ENCODE results near the gene C22orf31. TPM values are rescaled to one million over a fixed set of nuclear protein-coding genes. Genes with fewer than 3 reads are reported as not detected.

Gene C22orf31
- total RNA-seq, 1 experiment from 2014 or later = not detected

DNA sequence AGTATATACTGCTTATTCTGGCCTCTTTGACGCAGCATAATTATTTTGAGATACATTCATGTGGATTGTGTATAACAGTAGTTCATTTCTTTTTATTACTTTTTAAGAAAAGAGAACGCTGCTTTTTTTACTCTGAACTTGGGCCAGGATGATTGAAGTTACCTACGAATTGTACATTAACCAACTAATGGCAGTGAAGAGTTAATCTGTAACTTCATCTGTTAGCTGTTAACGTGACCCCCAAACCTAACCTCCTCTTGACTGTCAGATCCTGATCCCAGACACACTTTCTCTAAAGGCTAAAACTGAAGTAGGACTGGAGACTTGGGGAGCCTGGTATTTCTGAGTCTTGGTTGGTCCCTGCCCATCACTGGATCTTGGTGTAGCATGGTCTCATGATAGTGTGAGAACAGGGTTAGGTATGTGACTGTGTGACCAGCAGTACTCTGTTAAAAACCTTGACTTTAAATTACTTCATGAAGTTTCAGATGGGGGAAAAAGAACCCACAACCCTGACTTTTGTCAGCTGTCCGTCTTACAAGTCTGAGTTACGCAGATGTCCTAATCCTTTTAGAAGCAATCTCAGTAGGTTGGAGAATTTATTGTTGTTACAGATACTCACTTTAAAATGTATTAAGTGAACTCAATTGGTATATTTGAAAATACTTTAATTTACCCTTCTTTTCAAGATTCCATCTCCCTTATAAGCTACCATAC lies 39.4 kb downstream of the C22orf31 start:
- no peak overlapping the region for H2BK120ac ChIP-seq (ENCODE audit: low read depth, low read length, poor library complexity, severe bottlenecking)
- H4K20me1 ChIP-seq (ENCODE audit: control insufficient read depth, insufficient read depth, insufficient read length) = no peaks in the 10 kb centered on the region
- H3K4me1 ChIP-seq (ENCODE audit: insufficient read depth, low read length) = peaks cover 6% of the 10 kb centered on the region; the same call in 1 of the 2 replicates
- H3K4ac ChIP-seq (ENCODE audit: low read depth, low read length) = no peak overlapping the region
- H3K9me3 ChIP-seq (ENCODE audit: control insufficient read depth, low read depth, low read length) = no peaks in the 10 kb centered on the region
- TF ChIP-seq, protein P1, sequence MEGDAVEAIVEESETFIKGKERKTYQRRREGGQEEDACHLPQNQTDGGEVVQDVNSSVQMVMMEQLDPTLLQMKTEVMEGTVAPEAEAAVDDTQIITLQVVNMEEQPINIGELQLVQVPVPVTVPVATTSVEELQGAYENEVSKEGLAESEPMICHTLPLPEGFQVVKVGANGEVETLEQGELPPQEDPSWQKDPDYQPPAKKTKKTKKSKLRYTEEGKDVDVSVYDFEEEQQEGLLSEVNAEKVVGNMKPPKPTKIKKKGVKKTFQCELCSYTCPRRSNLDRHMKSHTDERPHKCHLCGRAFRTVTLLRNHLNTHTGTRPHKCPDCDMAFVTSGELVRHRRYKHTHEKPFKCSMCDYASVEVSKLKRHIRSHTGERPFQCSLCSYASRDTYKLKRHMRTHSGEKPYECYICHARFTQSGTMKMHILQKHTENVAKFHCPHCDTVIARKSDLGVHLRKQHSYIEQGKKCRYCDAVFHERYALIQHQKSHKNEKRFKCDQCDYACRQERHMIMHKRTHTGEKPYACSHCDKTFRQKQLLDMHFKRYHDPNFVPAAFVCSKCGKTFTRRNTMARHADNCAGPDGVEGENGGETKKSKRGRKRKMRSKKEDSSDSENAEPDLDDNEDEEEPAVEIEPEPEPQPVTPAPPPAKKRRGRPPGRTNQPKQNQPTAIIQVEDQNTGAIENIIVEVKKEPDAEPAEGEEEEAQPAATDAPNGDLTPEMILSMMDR (conservative IDR thresholded peaks at IDR 0.05) = no peak
- no peaks in the 10 kb centered on the region for H3K79me1 ChIP-seq (ENCODE audit: insufficient read depth, low read depth, low read length, poor library complexity, severe bottlenecking)
- H4K91ac ChIP-seq (ENCODE audit: insufficient read length, low read depth, low read length) = no peak overlapping the region
- no peak overlapping the region for H3K18ac ChIP-seq (ENCODE audit: insufficient read length, low read depth, low read length)
- H2BK12ac ChIP-seq (ENCODE audit: insufficient read length, low read depth, low read length) = no peak overlapping the region
- H3K36me3 Mint-ChIP-seq (ENCODE audit: insufficient read depth in 1 of 3, low read depth in 3 of 3) = peaks cover 9 to 27% (median 11%) of the 10 kb centered on the region in 3 experiments; a peak in 6 of 7 replicates
- no peak overlapping the region for H2BK20ac ChIP-seq (ENCODE audit: low read depth, low read length, poor library complexity, severe bottlenecking)
- H3K9me3 Mint-ChIP-seq = no peaks in the 10 kb centered on the region
- no peak overlapping the region for H2BK5ac ChIP-seq (ENCODE audit: insufficient read length, low read length)
- H3K27me3 ChIP-seq (ENCODE audit: insufficient read depth, low read length) = no peaks in the 10 kb centered on the region
- no peak overlapping the region for H3T11ph ChIP-seq (ENCODE audit: low read length)
- no CpG with 5 or more reads among the region's 6 CpGs for WGBS (ENCODE audit: extremely low coverage, insufficient read length, low lambda C conversion rate)
- H3K56ac ChIP-seq (ENCODE audit: insufficient read length, low read depth, low read length) = no peak overlapping the region
- no peak overlapping the region for H4K5ac ChIP-seq (ENCODE audit: insufficient read length, low read depth, low read length)
- no peak overlapping the region for H3K4me2 ChIP-seq (ENCODE audit: insufficient read depth, insufficient read length, low read length)
- H3K27ac Mint-ChIP-seq = peak overlapping the region in 1 of 3 experiments; percentile 24; a peak in 1 of 7 replicates
- no peak overlapping the region for H3K4me3 Mint-ChIP-seq
- no peaks in the 10 kb centered on the region; the same call in 1 of the 2 replicates for H3K79me2 ChIP-seq (ENCODE audit: insufficient read depth, low read length)
- H3K9ac ChIP-seq (ENCODE audit: extremely low read depth, insufficient read length, low read length) = no peak overlapping the region
- no peaks in the 10 kb centered on the region for H3K23me2 ChIP-seq (ENCODE audit: insufficient read length, low read depth, low read length, poor library complexity, severe bottlenecking)
- no peak overlapping the region for H2AK5ac ChIP-seq (ENCODE audit: insufficient read length, low read length)
- no peak overlapping the region for H4K8ac ChIP-seq (replicated peaks; ENCODE audit: insufficient read length, low read depth, low read length)
- H2BK15ac ChIP-seq (ENCODE audit: low read depth, low read length) = no peak overlapping the region
- H3K27ac ChIP-seq (ENCODE audit: insufficient read length, low read depth, low read length) = no peak overlapping the region
- peaks cover 18 to 22% of the 10 kb centered on the region in 2 experiments for H3K4me1 Mint-ChIP-seq
- no peak overlapping the region for H3K23ac ChIP-seq (ENCODE audit: insufficient read length, low read depth, low read length)
- H2AFZ ChIP-seq (ENCODE audit: low read length) = no peak overlapping the region
- no peaks in the 10 kb centered on the region for H3K27me3 Mint-ChIP-seq (ENCODE audit: low read depth)
- DNase-seq = no peak
- H3K14ac ChIP-seq (ENCODE audit: insufficient read depth, low read length) = no peak overlapping the region

Data from H9 (cell line).